Measurements from ENCODE around the gene NMT2.
"Not testable (repeated sequence)": the region's sequence is repeated elsewhere in the genome, so short reads cannot be mapped to it uniquely, and the experiment has no call there.

DNA sequence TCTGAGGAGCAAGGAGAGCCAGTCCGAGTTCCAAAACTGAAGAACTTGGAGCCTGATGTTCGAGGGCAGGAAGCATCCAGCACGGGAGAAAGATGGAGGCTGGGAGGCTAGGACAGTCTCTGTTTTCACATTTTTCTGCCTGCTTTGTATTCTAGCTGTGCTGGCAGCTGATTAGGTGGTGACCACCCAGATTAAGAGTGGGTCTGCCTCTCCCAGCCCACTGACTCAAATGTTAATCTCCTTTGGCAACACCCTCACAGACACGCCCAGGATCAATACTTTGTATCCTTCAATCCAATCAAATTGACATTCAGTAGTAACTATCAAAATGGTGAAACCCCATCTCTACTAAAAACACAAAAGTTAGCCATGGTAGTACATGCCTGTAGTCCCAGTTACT lies 38.9 kb upstream of the NMT2 start:
- TF ChIP-seq EZH2 (IDR thresholded peaks at IDR 0.05); POLR2AphosphoS5 (IDR thresholded peaks at IDR 0.05; ENCODE audit: borderline replicate concordance, low read depth, low read length); FOXP2 (optimal IDR thresholded peaks at IDR 0.05; ENCODE audit: control extremely low read depth, extremely low read length, insufficient read depth): not testable (repeated sequence)

All from SK-N-MC (cell line).